Spleen (tissue), 7 donors: ENCODE results near the gene PANX3.

Experiments
- CTCF ChIP-seq, 11 experiments: fragments of 200-600 bp in 7 of 11; fragments of 450-650 bp in 4 of 11; sonication (generic) in 4 of 11; IDR thresholded peaks in 8 of 11; conservative IDR thresholded peaks in 3 of 11; 1 replicate in 7 of 11; 2 replicates in 4 of 11; pipeline versions ENCODE4 v1.4.0 to v1.8.0; 2016 to 2021; ENCODE audit warnings: antibody characterized with exemption in 11 of 11, inconsistent platforms in 4 of 11, mild to moderate bottlenecking in 1 of 11
- POLR2AphosphoS5 ChIP-seq, 3 donors: sonication (generic); formaldehyde crosslinking; IDR thresholded peaks; one replicate each; pipeline ENCODE4 v1.5.1; 2017; ENCODE audit warnings: antibody characterized with exemption in 3 of 3
- donor health status: DM: no; HTN: no; CAD: no; lungs with moderate emphysema.
- donor health status: DM: no; HTN: no; CAD: no.
- donor health status: DM: no; HTN: no; CAD: no.

- TF ChIP-seq CTCF (IDR thresholded peaks at IDR 0.05 in 8 of 11, conservative IDR thresholded peaks at IDR 0.05 in 3 of 11) (no peak), POLR2AphosphoS5 (IDR thresholded peaks at IDR 0.05) (no peak)
These were observed 1.5 kb downstream of the PANX3 start for GRCh38 chr11:124612567-124613246.
